HepG2 (cell line): ENCODE measurements around the gene SIT1. TPM values are rescaled to one million over a fixed set of nuclear protein-coding genes. Genes with fewer than 3 reads are reported as not detected.

ENCODE experiments used
- ATF5 ChIP-seq: sonication (generic); formaldehyde crosslinking; IDR thresholded peaks from 2 replicates; pipeline ENCODE4 v1.4.0; 2020; ENCODE audit warnings: mild to moderate bottlenecking, low read depth, missing genetic modification reagents
- ISL2 ChIP-seq: sonication (generic); formaldehyde crosslinking; IDR thresholded peaks from 2 replicates; pipeline ENCODE4 v1.5.0; 2020; ENCODE audit warnings: missing genetic modification reagents
- JUN ChIP-seq: sonication (generic); formaldehyde crosslinking; IDR thresholded peaks from 2 replicates; pipeline ENCODE4 v1.4.0; 2020; ENCODE audit warnings: mild to moderate bottlenecking, missing genetic modification reagents
- JUNB ChIP-seq: sonication (generic); formaldehyde crosslinking; IDR thresholded peaks from 2 replicates; pipeline ENCODE4 v1.8.0; 2022; ENCODE audit warnings: missing genetic modification reagents, mild to moderate bottlenecking, borderline replicate concordance
- KLF15 ChIP-seq: sonication (generic); formaldehyde crosslinking; IDR thresholded peaks from 2 replicates; pipeline ENCODE4 v1.8.1; 2023; ENCODE audit warnings: borderline replicate concordance, mild to moderate bottlenecking, inconsistent platforms, missing genetic modification reagents, mixed read lengths
- KMT2A ChIP-seq: sonication (generic); formaldehyde crosslinking; IDR thresholded peaks from 2 replicates; pipeline ENCODE4 v1.4.0; 2020; ENCODE audit warnings: missing genetic modification reagents
- MED8 ChIP-seq: sonication (generic); formaldehyde crosslinking; IDR thresholded peaks from 2 replicates; pipeline ENCODE4 v1.8.1; 2023; ENCODE audit warnings: mild to moderate bottlenecking, missing genetic modification reagents; ENCODE audit not compliant: insufficient replicate concordance
- NFATC3 ChIP-seq: sonication (generic); formaldehyde crosslinking; IDR thresholded peaks from 2 replicates; pipeline ENCODE4 v1.5.1; 2020; ENCODE audit warnings: mild to moderate bottlenecking, missing genetic modification reagents
- NFE2 ChIP-seq: sonication (generic); formaldehyde crosslinking; IDR thresholded peaks from 2 replicates; pipeline ENCODE4 v1.4.0; 2020; ENCODE audit warnings: missing genetic modification reagents
- POLR2AphosphoS5 ChIP-seq: IDR thresholded peaks from 2 replicates; pipeline ENCODE4 v1.6.1; 2012; ENCODE audit warnings: low read depth, low read length
- RARG ChIP-seq: sonication (generic); formaldehyde crosslinking; IDR thresholded peaks from 2 replicates; pipeline ENCODE4 v1.4.0; 2020; ENCODE audit warnings: low read depth, mild to moderate bottlenecking, missing genetic modification reagents
- REPIN1 ChIP-seq: sonication (generic); formaldehyde crosslinking; IDR thresholded peaks from 2 replicates; pipeline ENCODE4 v1.8.0; 2022; ENCODE audit warnings: missing genetic modification reagents, low read depth, mild to moderate bottlenecking, borderline replicate concordance
- RFXAP ChIP-seq: sonication (generic); formaldehyde crosslinking; IDR thresholded peaks from 2 replicates; pipeline ENCODE4 v1.4.0; 2020; ENCODE audit warnings: missing genetic modification reagents, borderline replicate concordance
- SALL1 ChIP-seq: sonication (generic); formaldehyde crosslinking; IDR thresholded peaks from 2 replicates; pipeline ENCODE4 v1.8.0; 2022; ENCODE audit warnings: mild to moderate bottlenecking, missing genetic modification reagents
- SUZ12 ChIP-seq: fragments of 150-350 bp; IDR thresholded peaks from 2 replicates; pipeline ENCODE4 v1.6.1; 2014; ENCODE audit warnings: low read depth, low read length
- TP53 ChIP-seq: sonication (generic); formaldehyde crosslinking; conservative IDR thresholded peaks from 2 replicates; pipeline ENCODE4 v1.4.0; 2020; ENCODE audit warnings: missing genetic modification reagents
- TRIM24 ChIP-seq: sonication (generic); formaldehyde crosslinking; IDR thresholded peaks from 2 replicates; pipeline ENCODE4 v1.8.0; 2022; ENCODE audit warnings: mild to moderate bottlenecking, missing genetic modification reagents
- UBTF ChIP-seq: sonication (generic); formaldehyde crosslinking; IDR thresholded peaks from 2 replicates; pipeline ENCODE4 v1.4.0; 2020; ENCODE audit warnings: mild to moderate bottlenecking, missing genetic modification reagents
- ZBTB33 ChIP-seq: sonication (generic); formaldehyde crosslinking; IDR thresholded peaks from 2 replicates; pipeline ENCODE4 v1.4.0; 2020; ENCODE audit warnings: missing genetic modification reagents
- ZC3H13 ChIP-seq: sonication (generic); formaldehyde crosslinking; IDR thresholded peaks from 2 replicates; pipeline ENCODE4 v1.8.1; 2023; ENCODE audit warnings: mild to moderate bottlenecking, missing genetic modification reagents, moderate library complexity
- ZNF232 ChIP-seq: sonication (generic); formaldehyde crosslinking; IDR thresholded peaks from 2 replicates; pipeline ENCODE4 v1.4.0; 2020; ENCODE audit warnings: missing genetic modification reagents, borderline replicate concordance
- ZNF34 ChIP-seq: sonication (generic); formaldehyde crosslinking; IDR thresholded peaks from 2 replicates; pipeline ENCODE4 v1.4.0; 2020; ENCODE audit warnings: mild to moderate bottlenecking, missing genetic modification reagents, borderline replicate concordance
- ZNF414 ChIP-seq: sonication (generic); formaldehyde crosslinking; IDR thresholded peaks from 2 replicates; pipeline ENCODE4 v1.5.0; 2020; ENCODE audit warnings: missing genetic modification reagents
- ZNF564 ChIP-seq: sonication (generic); formaldehyde crosslinking; IDR thresholded peaks from 2 replicates; pipeline ENCODE4 v1.8.1; 2023; ENCODE audit warnings: mild to moderate bottlenecking, missing genetic modification reagents
- ZNF674 ChIP-seq: sonication (generic); formaldehyde crosslinking; IDR thresholded peaks from 2 replicates; pipeline ENCODE4 v1.5.0; 2020; ENCODE audit warnings: low read depth, mild to moderate bottlenecking, missing genetic modification reagents
- polyA plus RNA-seq, 8 experiments: library from polyadenylated mRNA; depleted of rRNA in 3 of 8; stranded (reverse) in 7 of 8; unstranded in 1 of 8; fragments of >200 nt; fragmentation: Illumina TruSeq in 4 of 8; extraction: Trizol in 4 of 8; gene quantifications; 2 replicates each; pipeline versions ENCODE4 v1.2.1 to v1.2.3, GENCODE V29; 2011 to 2016; ENCODE audit warnings: low read depth in 4 of 8, missing spikeins in 1 of 8, mixed read lengths in 1 of 8; ENCODE audit not compliant: insufficient read depth in 1 of 8
- total RNA-seq, 5 experiments: library from RNA; depleted of rRNA; stranded (reverse); fragments of >200 nt; fragmentation: Illumina TruSeq; extraction: Trizol; gene quantifications; 2 replicates each; pipeline ENCODE4 v1.2.3, GENCODE V29; 2016; ENCODE audit warnings: low read depth in 1 of 5

The SIT1 gene
- total and polyA plus RNA-seq, 2 of the 13 experiments (the other 11 are each of a cell fraction or from before 2014, with no cell fraction given): 0.09 to 6.7 TPM

- TF ChIP-seq ATF5 (no peak), MED8 (no peak), TRIM24 (CRISPR knock-in tag) (no peak), ISL2 (peak; percentile 69), SALL1 (CRISPR knock-in tag) (peak; percentile 67), NFATC3 (CRISPR knock-in tag) (no peak), UBTF (CRISPR knock-in tag) (peak; percentile 57), KMT2A (CRISPR knock-in tag) (peak; percentile 92), ZC3H13 (CRISPR knock-in tag) (no peak), ZNF34 (CRISPR knock-in tag) (no peak), ZNF232 (CRISPR knock-in tag) (peak; percentile 45; the same call in 1 of the 2 replicates), ZNF414 (CRISPR knock-in tag) (peak; percentile 62; the same call in 1 of the 2 replicates), POLR2AphosphoS5 (peak; percentile 84), ZBTB33 (CRISPR knock-in tag) (peak; percentile 55), JUN (CRISPR knock-in tag) (peak; percentile 33; the same call in 1 of the 2 replicates), NFE2 (CRISPR knock-in tag) (no peak), ZNF674 (no peak), TP53 (CRISPR knock-in tag) (no peak), JUNB (CRISPR knock-in tag) (no peak), REPIN1 (peak; percentile 97; the same call in 1 of the 2 replicates), SUZ12 (no peak), KLF15 (CRISPR knock-in tag) (no peak), RARG (no peak), RFXAP (peak; percentile 93; the same call in 1 of the 2 replicates), ZNF564 (CRISPR knock-in tag) (0 out of 2 replicates have a peak, but pooled peaks have one; percentile 14)
Observed at GRCh38 chr9:35603986-35604577, 46.6 kb downstream of the SIT1 start (continued).
